Neural cell (in vitro differentiated cells): Measurements from ENCODE around the gene RTN4RL1.

Experiments used
- CTCF ChIP-seq: fragments of 450-650 bp; IDR thresholded peaks from 2 replicates; pipeline ENCODE4 v1.5.1; 2014; ENCODE audit warnings: antibody characterized with exemption, mild to moderate bottlenecking, moderate library complexity; ENCODE audit not compliant: poor library complexity, severe bottlenecking
- POLR2AphosphoS5 ChIP-seq: IDR thresholded peaks from 2 replicates; pipeline ENCODE4 v1.6.1; 2012
- RAD21 ChIP-seq: fragments of 450-650 bp; conservative IDR thresholded peaks from 2 replicates; pipeline ENCODE4 v1.6.1; 2014; ENCODE audit warnings: antibody characterized with exemption, mild to moderate bottlenecking, moderate library complexity
- SMC3 ChIP-seq: fragments of 450-650 bp; conservative IDR thresholded peaks from 2 replicates; pipeline ENCODE4 v1.6.1; 2014; ENCODE audit warnings: antibody characterized with exemption, mild to moderate bottlenecking, moderate library complexity; ENCODE audit not compliant: poor library complexity
- TAF1 ChIP-seq: IDR thresholded peaks from 2 replicates; pipeline ENCODE4 v1.6.1; 2012; ENCODE audit warnings: low read depth

- TF ChIP-seq TAF1 (no peak), CTCF (peak; percentile 41), POLR2AphosphoS5 (no peak), RAD21 (peak; percentile 7), SMC3 (peak; percentile 20)
These were observed 31.4 kb upstream of the RTN4RL1 start for GRCh38 chr17:2056206-2057174.
